ENCODE measurements around the gene USP26. TPM values are rescaled to one million over a fixed set of nuclear protein-coding genes. Genes with fewer than 3 reads are reported as not detected.

Gene USP26
- total and polyA plus RNA-seq, 7 donors = not detected

- intact Hi-C loops (cut with DNase I) = no loop called here
- Histone ChIP-seq H3K4me1 (no peaks in the 10 kb centered on the region), H3K4me3 (no peak overlapping the region), H3K9me3 (no peaks in the 10 kb centered on the region), H3K27me3 (ENCODE audit: insufficient read depth in 3 of 3, low read length in 2 of 3) (peaks cover 0 to 9% (median 0%) of the 10 kb centered on the region in 3 donors), H3K36me3 (ENCODE audit: insufficient read depth in 1 of 2, low read depth in 1 of 2) (no peaks in the 10 kb centered on the region), H3K27ac (no peak overlapping the region)
- DNase-seq (no peak), ATAC-seq (no peak)
- no peak for TF ChIP-seq CTCF (IDR thresholded peaks at IDR 0.05)
Observed at GRCh38 chrX:133054761-133055405, 42.0 kb downstream of the USP26 start.

- no peaks in the 10 kb centered on the region for H3K9me3 ChIP-seq
- peaks cover 0 to 7% (median 0%) of the 10 kb centered on the region in 3 donors for H3K27me3 ChIP-seq (ENCODE audit: insufficient read depth in 3 of 3, low read length in 2 of 3)
- H3K4me1 ChIP-seq = no peaks in the 10 kb centered on the region
- ATAC-seq = no peak
- no peak for TF ChIP-seq CTCF (IDR thresholded peaks at IDR 0.05)
- no peaks in the 10 kb centered on the region for H3K36me3 ChIP-seq (ENCODE audit: insufficient read depth in 1 of 2, low read depth in 1 of 2)
- no peak overlapping the region for H3K27ac ChIP-seq
- no peak for DNase-seq
- WGBS, 3 donors = 38 to 49% (median 47%) methylated on average over 3 of the region's 3 CpGs
- no peak overlapping the region for H3K4me3 ChIP-seq
- intact Hi-C loops (cut with DNase I) = no loop called here
Observed at GRCh38 chrX:133053861-133054598, 42.9 kb downstream of the USP26 start.

GRCh38 chrX:133048751-133049150, 48.2 kb downstream of the USP26 start:
- Histone ChIP-seq H3K4me3 (no peak overlapping the region), H3K27me3 (ENCODE audit: insufficient read depth in 3 of 3, low read length in 2 of 3) (peaks cover 0 to 11% (median 0%) of the 10 kb centered on the region in 3 donors), H3K36me3 (ENCODE audit: insufficient read depth in 1 of 2, low read depth in 1 of 2) (no peaks in the 10 kb centered on the region), H3K9me3 (no peaks in the 10 kb centered on the region), H3K4me1 (no peaks in the 10 kb centered on the region), H3K27ac (no peak overlapping the region)
- DNase-seq (no peak), ATAC-seq (no peak)
- TF ChIP-seq CTCF (IDR thresholded peaks at IDR 0.05) = no peak
- 84 to 99% (median 94%) methylated on average over 4 to 5 of the region's 5 CpGs for WGBS, 3 donors
- intact Hi-C loops (cut with DNase I) = no loop called here

- TF ChIP-seq CTCF (IDR thresholded peaks at IDR 0.05) = no peak
- intact Hi-C loops (cut with DNase I) = no loop called here
Observed at GRCh38 chrX:133046601-133047000, 50.3 kb downstream of the USP26 start.

More at GRCh38 chrX:133046601-133047000, 50.3 kb downstream of the USP26 start:
- Histone ChIP-seq H3K27ac (no peak overlapping the region), H3K4me1 (no peaks in the 10 kb centered on the region), H3K9me3 (no peaks in the 10 kb centered on the region), H3K27me3 (ENCODE audit: insufficient read depth in 3 of 3, low read length in 2 of 3) (peaks cover 0 to 11% (median 0%) of the 10 kb centered on the region in 3 donors), H3K4me3 (no peak overlapping the region), H3K36me3 (ENCODE audit: insufficient read depth in 1 of 2, low read depth in 1 of 2) (no peaks in the 10 kb centered on the region)
- WGBS, 3 donors = 57 to 73% (median 64%) methylated on average over 1 of the region's 1 CpG
- no peak for ATAC-seq
- DNase-seq = no peak

All from psoas muscle (tissue), 8 donors.